Sigmoid colon (tissue), 7 donors: ENCODE results near the gene SSH3. TPM values are rescaled to one million over a fixed set of nuclear protein-coding genes. Genes with fewer than 3 reads are reported as not detected.

Experiments used
- DNase-seq: peaks from one replicate; pipeline ENCODE4 v3.0.0-alpha.2; 2019
- H3K27ac ChIP-seq, 4 donors: fragments of 200-600 bp; sonication (generic); one replicate each; pipeline ENCODE4 v1.5.1; 2016 to 2019; ENCODE audit warnings: mild to moderate bottlenecking in 1 of 4
- H3K27me3 ChIP-seq, 3 donors: fragments of 200-600 bp; sonication (generic); one replicate each; pipeline ENCODE4 v1.5.1; 2019; ENCODE audit warnings: mild to moderate bottlenecking in 1 of 3
- H3K36me3 ChIP-seq, 4 donors: fragments of 200-600 bp; sonication (generic); one replicate each; pipeline ENCODE4 v1.5.1; 2016 to 2019
- H3K4me1 ChIP-seq, 4 donors: fragments of 200-600 bp; sonication (generic); one replicate each; pipeline ENCODE4 v1.5.1; 2017 to 2019
- H3K4me3 ChIP-seq, 4 donors: fragments of 200-600 bp; sonication (generic); one replicate each; pipeline ENCODE4 v1.5.1; 2017 to 2019; ENCODE audit warnings: mild to moderate bottlenecking in 2 of 4, moderate library complexity in 1 of 4
- H3K9me3 ChIP-seq, 4 donors: fragments of 200-600 bp in 3 of 4; sonication (generic) in 3 of 4; one replicate each; pipeline versions ENCODE4 v1.5.1 to v1.6.1; 2013 to 2019
- EP300 ChIP-seq, 4 donors: sonication (generic); formaldehyde crosslinking; IDR thresholded peaks; one replicate each; pipeline ENCODE4 v1.6.1; 2017; ENCODE audit warnings: antibody characterized with exemption in 4 of 4
- POLR2A ChIP-seq, 2 donors: fragments of 450-650 bp; IDR thresholded peaks; one replicate each; pipeline ENCODE4 v1.6.1; 2016; ENCODE audit warnings: antibody characterized with exemption in 2 of 2, mild to moderate bottlenecking in 2 of 2, moderate library complexity in 2 of 2
- POLR2AphosphoS5 ChIP-seq, 4 donors: sonication (generic); formaldehyde crosslinking; IDR thresholded peaks; one replicate each; pipeline ENCODE4 v1.6.1; 2017; ENCODE audit warnings: antibody characterized with exemption in 4 of 4
- WGBS, 2 donors: extraction: QIAGEN DNeasy Blood & Tissue Kit; methylation state at CpG; one replicate each; pipeline ENCODE4 v1.1.7; 2013; 5-methylcytosine and 5-hydroxymethylcytosine counted together
- intact Hi-C: fragments of 100-400 bp; cut with DNase I; formaldehyde crosslinking; loops from one replicate; pipeline ENCODE4 v1.15.1; 2023
- polyA plus RNA-seq, 3 donors: library from polyadenylated mRNA; stranded (reverse); fragments of 200-250 nt; gene quantifications; one replicate each; pipeline ENCODE4 v1.2.3, GENCODE V29; 2013
- small RNA-seq, 3 donors: library from RNA; depleted of rRNA; stranded (forward); fragments of <200 nt; gene quantifications; one replicate each; pipeline ENCODE3, GENCODE V24; 2016
- total RNA-seq, 4 donors: library from RNA; depleted of rRNA; stranded (reverse); fragments of >200 nt; gene quantifications; one replicate each; pipeline ENCODE4 v1.1.0, GENCODE V29; 2016
- TF ChIP-seq, protein P1 (sequence below), 4 experiments: fragments of 450-650 bp in 3 of 4; fragments of 200-600 bp in 1 of 4; IDR thresholded peaks; one replicate each; pipeline ENCODE4 v1.5.1; 2016 to 2019; ENCODE audit warnings: antibody characterized with exemption in 4 of 4, mild to moderate bottlenecking in 3 of 4, moderate library complexity in 2 of 4
- donor health status: healthy with polysubstance abuse.
- donor health status: Bipolar disorder and iron deficiency.
- donor health status: healthy.

The SSH3 gene
- total and polyA plus RNA-seq, 7 donors = 15.6 to 39.0 (median 26.5) TPM

DNA sequence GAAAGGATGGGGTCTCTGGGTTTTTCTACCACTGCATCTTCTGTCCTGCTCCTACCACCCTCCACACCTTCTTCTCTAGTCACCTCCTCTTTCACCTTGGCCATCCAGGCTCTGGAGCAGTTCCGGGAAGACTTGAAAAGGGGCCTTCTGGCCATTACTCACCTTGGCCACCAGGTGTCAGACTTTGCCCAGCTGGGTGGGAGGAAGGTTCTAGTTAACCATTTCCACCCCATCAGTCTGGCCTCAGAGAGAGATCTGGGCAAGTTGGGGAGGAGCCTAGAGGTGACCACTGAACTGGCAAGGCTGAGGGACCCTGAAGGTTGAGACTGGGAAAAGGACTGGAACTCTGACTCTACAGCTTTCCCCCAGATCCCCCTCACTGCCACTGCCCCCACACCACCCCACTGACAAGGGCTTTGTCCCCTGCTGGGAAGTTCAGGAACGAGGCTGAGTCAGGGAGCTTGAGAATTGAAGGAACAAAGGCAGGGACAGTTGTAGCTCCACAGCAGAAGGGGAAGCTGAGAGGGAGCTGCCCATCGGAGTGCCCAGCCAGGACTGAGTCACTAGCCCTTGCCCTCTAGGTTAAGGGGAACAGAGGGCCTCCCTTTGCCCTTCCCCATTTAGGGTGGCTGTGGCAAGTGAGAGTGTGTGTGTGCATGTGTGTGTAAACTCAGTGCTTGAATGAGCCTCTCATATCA is 53.7 kb downstream of the SSH3 start:
- 20 to 25% methylated on average over 3 of the region's 3 CpGs for WGBS, 2 donors
- H3K4me1 ChIP-seq = peaks cover 0 to 62% (median 59%) of the 10 kb centered on the region in 4 donors
- H3K36me3 ChIP-seq = no peaks in the 10 kb centered on the region
- DNase-seq = peak; percentile 84
- H3K9me3 ChIP-seq = no peaks in the 10 kb centered on the region
- no peaks in the 10 kb centered on the region for H3K27me3 ChIP-seq
- peak overlapping the region; percentile 95 to 100 (median 98) for H3K27ac ChIP-seq
- no peak for TF ChIP-seq EP300 (IDR thresholded peaks at IDR 0.05)
- TF ChIP-seq, protein P1, sequence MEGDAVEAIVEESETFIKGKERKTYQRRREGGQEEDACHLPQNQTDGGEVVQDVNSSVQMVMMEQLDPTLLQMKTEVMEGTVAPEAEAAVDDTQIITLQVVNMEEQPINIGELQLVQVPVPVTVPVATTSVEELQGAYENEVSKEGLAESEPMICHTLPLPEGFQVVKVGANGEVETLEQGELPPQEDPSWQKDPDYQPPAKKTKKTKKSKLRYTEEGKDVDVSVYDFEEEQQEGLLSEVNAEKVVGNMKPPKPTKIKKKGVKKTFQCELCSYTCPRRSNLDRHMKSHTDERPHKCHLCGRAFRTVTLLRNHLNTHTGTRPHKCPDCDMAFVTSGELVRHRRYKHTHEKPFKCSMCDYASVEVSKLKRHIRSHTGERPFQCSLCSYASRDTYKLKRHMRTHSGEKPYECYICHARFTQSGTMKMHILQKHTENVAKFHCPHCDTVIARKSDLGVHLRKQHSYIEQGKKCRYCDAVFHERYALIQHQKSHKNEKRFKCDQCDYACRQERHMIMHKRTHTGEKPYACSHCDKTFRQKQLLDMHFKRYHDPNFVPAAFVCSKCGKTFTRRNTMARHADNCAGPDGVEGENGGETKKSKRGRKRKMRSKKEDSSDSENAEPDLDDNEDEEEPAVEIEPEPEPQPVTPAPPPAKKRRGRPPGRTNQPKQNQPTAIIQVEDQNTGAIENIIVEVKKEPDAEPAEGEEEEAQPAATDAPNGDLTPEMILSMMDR (IDR thresholded peaks at IDR 0.05) = peak; percentile 91 to 99 (median 94)
- TF ChIP-seq POLR2AphosphoS5 (IDR thresholded peaks at IDR 0.05) = peak in 1 of 4 donors; percentile 47
- intact Hi-C loops = loop anchor here (1.0 kb wide), 1 partner anchor 25 kb away; no protein-coding TSS in a partner anchor
- H3K4me3 ChIP-seq = no peak overlapping the region

DNA sequence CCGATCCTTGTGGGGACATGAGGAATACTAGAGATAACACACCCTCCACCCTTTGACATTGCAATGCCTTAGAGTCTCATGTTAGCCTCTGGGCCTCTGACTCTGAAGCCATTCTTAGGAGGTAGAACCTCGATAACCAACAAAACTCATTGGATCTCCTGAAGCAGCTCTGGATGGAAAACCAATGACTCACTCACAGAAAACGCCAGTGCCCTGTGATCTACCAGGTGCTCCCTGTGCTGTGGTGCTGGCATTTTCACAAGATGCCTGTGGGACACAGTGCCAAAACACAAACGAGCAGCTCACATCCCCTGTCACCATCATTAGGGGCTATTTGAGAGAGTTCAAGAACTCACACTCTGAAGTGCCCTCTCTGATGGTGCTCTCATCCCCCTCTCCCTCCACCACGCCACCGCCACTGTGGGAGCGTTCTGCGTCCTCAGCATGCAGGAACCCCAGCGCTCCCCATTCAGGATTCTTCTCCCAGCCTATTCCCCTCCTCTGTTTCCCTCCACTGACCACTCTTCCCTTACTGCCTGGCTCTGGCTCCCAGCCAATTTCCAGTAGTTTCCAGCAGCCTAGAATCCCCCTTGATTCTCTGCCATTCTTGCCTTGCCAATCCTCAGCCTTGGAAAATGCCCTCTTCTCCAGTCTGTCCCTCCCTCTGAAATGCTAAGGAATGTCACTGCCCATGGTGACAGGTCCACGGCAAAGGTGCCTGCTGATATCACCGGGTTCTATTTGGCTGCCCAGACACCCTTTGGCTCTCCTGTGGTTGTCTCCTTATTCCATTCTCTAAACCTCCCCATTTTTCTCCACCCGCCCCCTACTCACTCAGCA is 54.7 kb downstream of the SSH3 start:
- no peak for TF ChIP-seq EP300 (IDR thresholded peaks at IDR 0.05)
- TF ChIP-seq, protein P1 (IDR thresholded peaks at IDR 0.05) = no peak
- no peak for TF ChIP-seq POLR2A (IDR thresholded peaks at IDR 0.05)
- no peak for TF ChIP-seq POLR2AphosphoS5 (IDR thresholded peaks at IDR 0.05)

More for the DNA sequence above, 54.7 kb downstream of the SSH3 start:
- Histone ChIP-seq H3K4me1 (peaks cover 0 to 52% (median 50%) of the 10 kb centered on the region in 4 donors), H3K27ac (peak overlapping the region; percentile 95 to 100 (median 98)), H3K4me3 (no peak overlapping the region), H3K9me3 (no peaks in the 10 kb centered on the region), H3K27me3 (no peaks in the 10 kb centered on the region), H3K36me3 (no peaks in the 10 kb centered on the region)
- no peak for DNase-seq
- WGBS, 2 donors = 86 to 89% methylated on average over 12 of the region's 12 CpGs
- intact Hi-C loops = loop anchor here (1.0 kb wide), 1 partner anchor 24 kb away; no protein-coding TSS in a partner anchor

Small RNA genes lying within 50 kb of the gene (small RNA-seq; reads per million reads assigned to genes)
- gene RN7SKP239 = 0 reads per million in 3 donors

Other genes starting within 250 kb of the SSH3 start
- 10 to 100 TPM; 14.1 to 24.2 (median 16.2) TPM for gene RHOD, start 246.7 kb upstream of the SSH3 start, total RNA-seq
- 10 to 100 TPM; 11.2 to 16.2 (median 11.4) TPM for gene RHOD, start 246.7 kb upstream of the SSH3 start, polyA plus RNA-seq
- 10 to 100 TPM; 25.0 to 67.3 (median 35.7) TPM for gene KDM2A, start 184.3 kb upstream of the SSH3 start, total RNA-seq
- gene KDM2A, start 184.3 kb upstream of the SSH3 start, polyA plus RNA-seq = 10 to 100 TPM; 15.6 to 51.5 (median 20.8) TPM
- 10 to 100 TPM; 32.1 to 48.2 (median 38.9) TPM for gene GRK2, start 37.1 kb upstream of the SSH3 start, total RNA-seq
- 100 to 1,000 TPM in 1 of 3 donors, 10 to 100 TPM in 2; 88.3 to 152 (median 92.0) TPM for gene GRK2, start 37.1 kb upstream of the SSH3 start, polyA plus RNA-seq
- gene ANKRD13D, start 14.2 kb upstream of the SSH3 start, total RNA-seq = 10 to 100 TPM; 23.9 to 45.7 (median 24.2) TPM
- gene ANKRD13D, start 14.2 kb upstream of the SSH3 start, polyA plus RNA-seq = 10 to 100 TPM in 2 of 3 donors, 1 to 10 TPM in 1; 9.0 to 42.2 (median 16.8) TPM
- gene POLD4, start 50.0 kb downstream of the SSH3 start, total RNA-seq = 10 to 100 TPM; 48.5 to 78.9 (median 67.0) TPM
- 100 to 1,000 TPM; 381 to 748 (median 498) TPM for gene POLD4, start 50.0 kb downstream of the SSH3 start, polyA plus RNA-seq
- 10 to 100 TPM in 1 of 4 donors, 1 to 10 TPM in 3; 2.9 to 49.8 (median 6.6) TPM for gene CLCF1, start 70.1 kb downstream of the SSH3 start, total RNA-seq
- gene CLCF1, start 70.1 kb downstream of the SSH3 start, polyA plus RNA-seq = 1 to 10 TPM in 2 of 3 donors, under 1 TPM in 1; 0.92 to 6.5 (median 2.4) TPM
- gene RAD9A, start 88.5 kb downstream of the SSH3 start, total RNA-seq = 10 to 100 TPM; 11.4 to 18.1 (median 16.5) TPM
- gene RAD9A, start 88.5 kb downstream of the SSH3 start, polyA plus RNA-seq = 10 to 100 TPM in 1 of 3 donors, 1 to 10 TPM in 2; 6.5 to 33.9 (median 6.6) TPM
- gene PPP1CA, start 98.3 kb downstream of the SSH3 start, total RNA-seq = 10 to 100 TPM; 59.5 to 87.0 (median 80.0) TPM
- 100 to 1,000 TPM; 228 to 357 (median 235) TPM for gene PPP1CA, start 98.3 kb downstream of the SSH3 start, polyA plus RNA-seq
- 1 to 10 TPM in 2 of 4 donors, under 1 TPM in 1, not detected in 1; 0.71 to 2.5 (median 1.2) TPM for gene TBC1D10C, start 100.6 kb downstream of the SSH3 start, total RNA-seq
- 10 to 100 TPM in 1 of 3 donors, 1 to 10 TPM in 2; 1.6 to 48.2 (median 1.8) TPM for gene TBC1D10C, start 100.6 kb downstream of the SSH3 start, polyA plus RNA-seq
- under 1 TPM; 0.16 to 0.68 (median 0.46) TPM for gene CARNS1, start 112.1 kb downstream of the SSH3 start, total RNA-seq
- gene CARNS1, start 112.1 kb downstream of the SSH3 start, polyA plus RNA-seq = under 1 TPM in 1 of 3 donors, not detected in 2; 0.83 TPM
- 10 to 100 TPM; 27.1 to 70.2 (median 35.2) TPM for gene RPS6KB2, start 125.0 kb downstream of the SSH3 start, total RNA-seq
- 10 to 100 TPM; 55.9 to 67.9 (median 62.0) TPM for gene RPS6KB2, start 125.0 kb downstream of the SSH3 start, polyA plus RNA-seq
- 1 to 10 TPM in 3 of 4 donors, under 1 TPM in 1; 0.71 to 3.7 (median 2.1) TPM for gene PTPRCAP, start 134.2 kb downstream of the SSH3 start, total RNA-seq
- 100 to 1,000 TPM in 1 of 3 donors, 1 to 10 TPM in 2; 2.4 to 129 (median 2.8) TPM for gene PTPRCAP, start 134.2 kb downstream of the SSH3 start, polyA plus RNA-seq
- 10 to 100 TPM; 42.9 to 52.9 (median 46.1) TPM for gene CORO1B, start 139.9 kb downstream of the SSH3 start, total RNA-seq
- 100 to 1,000 TPM; 150 to 190 (median 166) TPM for gene CORO1B, start 139.9 kb downstream of the SSH3 start, polyA plus RNA-seq
- gene GPR152, start 149.2 kb downstream of the SSH3 start, total RNA-seq = not detected
- gene GPR152, start 149.2 kb downstream of the SSH3 start, polyA plus RNA-seq = not detected
- gene CABP4, start 151.8 kb downstream of the SSH3 start, total RNA-seq = 1 to 10 TPM in 1 of 4 donors, under 1 TPM in 3; 0.41 to 1.5 (median 0.63) TPM
- under 1 TPM in 2 of 3 donors, not detected in 1; 0.60 to 0.61 TPM for gene CABP4, start 151.8 kb downstream of the SSH3 start, polyA plus RNA-seq
- 100 to 1,000 TPM in 3 of 4 donors, 10 to 100 TPM in 1; 54.6 to 137 (median 121) TPM for gene TMEM134, start 165.7 kb downstream of the SSH3 start, total RNA-seq
- gene TMEM134, start 165.7 kb downstream of the SSH3 start, polyA plus RNA-seq = 10 to 100 TPM; 66.7 to 96.1 (median 69.1) TPM
- gene AIP, start 179.5 kb downstream of the SSH3 start, total RNA-seq = 100 to 1,000 TPM; 103 to 120 (median 109) TPM
- 10 to 100 TPM; 71.2 to 82.3 (median 76.6) TPM for gene AIP, start 179.5 kb downstream of the SSH3 start, polyA plus RNA-seq
- 10 to 100 TPM in 1 of 4 donors, 1 to 10 TPM in 3; 3.2 to 16.0 (median 5.6) TPM for gene PITPNM1, start 201.8 kb downstream of the SSH3 start, total RNA-seq
- gene PITPNM1, start 201.8 kb downstream of the SSH3 start, polyA plus RNA-seq = 10 to 100 TPM; 16.2 to 69.1 (median 36.1) TPM
- 10 to 100 TPM; 13.3 to 32.9 (median 23.7) TPM for gene CDK2AP2, start 204.6 kb downstream of the SSH3 start, total RNA-seq
- 100 to 1,000 TPM in 2 of 3 donors, 10 to 100 TPM in 1; 64.9 to 126 (median 101) TPM for gene CDK2AP2, start 204.6 kb downstream of the SSH3 start, polyA plus RNA-seq
- not detected for gene CABP2, start 219.9 kb downstream of the SSH3 start, total RNA-seq
- gene CABP2, start 219.9 kb downstream of the SSH3 start, polyA plus RNA-seq = not detected